Measurements from ENCODE around the gene ATP6V0A4. TPM values are rescaled to one million over a fixed set of nuclear protein-coding genes. Genes with fewer than 3 reads are reported as not detected.

The ATP6V0A4 gene
- total and polyA plus RNA-seq, 8 donors: 0.09 to 0.56 (median 0.23) TPM; not detected in 1

- Histone ChIP-seq H3K27me3 (no peaks in the 10 kb centered on the region), H3K4me3 (no peak overlapping the region), H3K4me1 (no peaks in the 10 kb centered on the region), H3K27ac (no peak overlapping the region), H3K9me3 (no peaks in the 10 kb centered on the region), H3K36me3 (no peaks in the 10 kb centered on the region)
- FAIRE-seq (no peak), ATAC-seq (no peak), DNase-seq (no peak)
- WGBS, 2 donors: 71 to 90% methylated on average over 5 of the region's 5 CpGs
- no peak for TF ChIP-seq CTCF (IDR thresholded peaks at IDR 0.05)
- intact Hi-C loops (cut with DNase I): no loop called here
These were observed 118.2 kb downstream of the ATP6V0A4 start for GRCh38 chr7:138679793-138680192.

GRCh38 chr7:138670594-138670993 is 127.4 kb downstream of the ATP6V0A4 start:
- Histone ChIP-seq H3K27ac (no peak overlapping the region), H3K4me3 (no peak overlapping the region), H3K36me3 (no peaks in the 10 kb centered on the region), H3K27me3 (no peaks in the 10 kb centered on the region), H3K4me1 (no peaks in the 10 kb centered on the region), H3K9me3 (no peaks in the 10 kb centered on the region)
- no peak for ATAC-seq
- DNase-seq: no peak
- TF ChIP-seq CTCF (IDR thresholded peaks at IDR 0.05): no peak
- no peak for FAIRE-seq
- intact Hi-C loops (cut with DNase I): no loop called here

- Histone ChIP-seq H3K36me3 (no peaks in the 10 kb centered on the region), H3K27ac (no peak overlapping the region), H3K9me3 (no peaks in the 10 kb centered on the region), H3K4me1 (no peaks in the 10 kb centered on the region), H3K27me3 (no peaks in the 10 kb centered on the region), H3K4me3 (no peak overlapping the region)
- 53 to 83% methylated on average over 4 of the region's 4 CpGs for WGBS, 2 donors
- no peak for FAIRE-seq
- no peak for TF ChIP-seq CTCF (IDR thresholded peaks at IDR 0.05)
- intact Hi-C loops (cut with DNase I): no loop called here
- no peak for ATAC-seq
- DNase-seq: no peak
These were observed 128.6 kb downstream of the ATP6V0A4 start for GRCh38 chr7:138669364-138669763.

GRCh38 chr7:138668946-138669345 is 129.1 kb downstream of the ATP6V0A4 start:
- TF ChIP-seq CTCF (IDR thresholded peaks at IDR 0.05): no peak
- no peak for DNase-seq
- intact Hi-C loops (cut with DNase I): no loop called here
- H3K9me3 ChIP-seq: no peaks in the 10 kb centered on the region
- no peaks in the 10 kb centered on the region for H3K27me3 ChIP-seq
- H3K36me3 ChIP-seq: no peaks in the 10 kb centered on the region
- H3K4me1 ChIP-seq: no peaks in the 10 kb centered on the region
- no peak for FAIRE-seq
- no peak overlapping the region for H3K27ac ChIP-seq
- H3K4me3 ChIP-seq: no peak overlapping the region
- 89 to 91% methylated on average over 3 of the region's 3 CpGs for WGBS, 2 donors
- no peak for ATAC-seq

- no peak for TF ChIP-seq CTCF (IDR thresholded peaks at IDR 0.05)
- WGBS, 2 donors: 98 to 99% methylated on average over 2 of the region's 2 CpGs
- H3K9me3 ChIP-seq: no peaks in the 10 kb centered on the region
- H3K4me3 ChIP-seq: no peak overlapping the region
- FAIRE-seq (no peak), DNase-seq (no peak), ATAC-seq (no peak)
- H3K36me3 ChIP-seq: no peaks in the 10 kb centered on the region
- H3K27ac ChIP-seq: no peak overlapping the region
- intact Hi-C loops (cut with DNase I): no loop called here
- no peaks in the 10 kb centered on the region for H3K27me3 ChIP-seq
- H3K4me1 ChIP-seq: no peaks in the 10 kb centered on the region
These were observed 129.8 kb downstream of the ATP6V0A4 start for GRCh38 chr7:138668229-138668596.
